Kidney (tissue), 14 donors: ENCODE measurements around the gene SLC22A23. TPM values are rescaled to one million over a fixed set of nuclear protein-coding genes. Genes with fewer than 3 reads are reported as not detected.

Source experiments
- DNase-seq, 5 donors: peaks; one replicate each; pipeline ENCODE4 v3.0.0-alpha.2; 2013 to 2020
- FAIRE-seq: peaks from 2 replicates; lab custom pipeline; 2012; peaks lifted over from hg19 to GRCh38; lab: Jason Lieb, UNC
- H3K27ac ChIP-seq, 2 donors: one replicate each; pipeline ENCODE4 v1.7.0; 2013; ENCODE audit warnings: low read depth in 2 of 2, low read length in 2 of 2, inconsistent platforms in 1 of 2
- H3K27me3 ChIP-seq: one replicate; pipeline ENCODE4 v1.7.1; 2013; ENCODE audit warnings: low read length, inconsistent platforms; ENCODE audit not compliant: control insufficient read depth, insufficient read depth
- H3K36me3 ChIP-seq, 3 donors: one replicate each; pipeline versions ENCODE4 v1.7.0 to v1.7.1; 2013; ENCODE audit warnings: low read length in 3 of 3, control low read depth in 1 of 3, inconsistent platforms in 1 of 3; ENCODE audit not compliant: insufficient read depth in 3 of 3, control insufficient read depth in 2 of 3
- H3K4me1 ChIP-seq, 3 donors: one replicate each; pipeline versions ENCODE4 v1.7.0 to v1.7.1; 2013; ENCODE audit warnings: low read length in 3 of 3, inconsistent platforms in 1 of 3, low read depth in 1 of 3; ENCODE audit not compliant: control insufficient read depth in 2 of 3, insufficient read depth in 2 of 3
- H3K4me3 ChIP-seq, 3 donors: one replicate each; pipeline versions ENCODE4 v1.7.0 to v1.8.1; 2013; ENCODE audit warnings: low read length in 3 of 3, control low read depth in 1 of 3, inconsistent platforms in 1 of 3
- H3K9ac ChIP-seq, 3 donors: one replicate each; pipeline versions ENCODE4 v1.7.0 to v1.7.1; 2013; ENCODE audit warnings: low read length in 3 of 3, control low read depth in 1 of 3, inconsistent platforms in 1 of 3
- H3K9me3 ChIP-seq, 3 donors: one replicate each; pipeline versions ENCODE4 v1.7.0 to v1.7.1; 2013; ENCODE audit warnings: low read length in 3 of 3, control low read depth in 1 of 3, inconsistent platforms in 1 of 3; ENCODE audit not compliant: control insufficient read depth in 2 of 3, insufficient read depth in 1 of 3
- CTCF ChIP-seq: IDR thresholded peaks from 3 replicates; pipeline ENCODE4 v1.5.1; 2012; ENCODE audit warnings: mild to moderate bottlenecking, moderate library complexity, borderline replicate concordance; ENCODE audit not compliant: insufficient read depth; ENCODE audit errors: extremely low read depth
- intact Hi-C: fragments of 100-400 bp; cut with DNase I; formaldehyde crosslinking; loops from one replicate; pipeline ENCODE4 v1.11.1; 2022
- polyA plus RNA-seq: library from polyadenylated mRNA; stranded (reverse); fragments of 350-450 nt; fragmentation: Illumina TruSeq; extraction: RNeasy Lipid Tissue Mini Kit (QIAGEN cat#74804); gene quantifications from one replicate; pipeline ENCODE4 v1.2.3, GENCODE V29; 2014; ENCODE audit warnings: low read depth, low replicate concordance; ENCODE audit not compliant: insufficient read depth
- total RNA-seq: library from RNA; stranded (reverse); fragmentation: NEBNext Ultra II Directional; extraction: Animal tissue kit (Norgen Biotek cat#: 25700); gene quantifications from one replicate; pipeline ENCODE4 v1.2.1, GENCODE V29; 2021
- donor health status: control.
- donor health status: control.
- donor health status: control.
- donor health status: control.
- donor health status: control.
- donor health status: DM: yes; HTN: yes; CAD: no.
- donor health status: Normal renal cell carcinoma (clear cell type).

SLC22A23 gene
- total and polyA plus RNA-seq, 2 donors from 2014 or later: 5.3 to 5.7 TPM

GRCh38 chr6:3304500-3305215 is 152.2 kb downstream of the SLC22A23 start:
- peak in 1 of 5 donors; percentile 4 for DNase-seq
- H3K9me3 ChIP-seq: no peaks in the 10 kb centered on the region
- no peaks in the 10 kb centered on the region for H3K27me3 ChIP-seq
- H3K36me3 ChIP-seq: peaks cover 0 to 3% (median 0%) of the 10 kb centered on the region in 3 donors
- H3K9ac ChIP-seq: no peak overlapping the region
- FAIRE-seq: no peak
- intact Hi-C loops: no loop called here
- no peak overlapping the region for H3K27ac ChIP-seq
- TF ChIP-seq CTCF: no peak
- no peaks in the 10 kb centered on the region for H3K4me1 ChIP-seq
- H3K4me3 ChIP-seq: no peak overlapping the region

- Histone ChIP-seq H3K27me3 (no peaks in the 10 kb centered on the region), H3K27ac (no peak overlapping the region), H3K9ac (no peak overlapping the region), H3K4me1 (no peaks in the 10 kb centered on the region), H3K36me3 (peaks cover 0 to 3% (median 0%) of the 10 kb centered on the region in 3 donors), H3K4me3 (no peak overlapping the region), H3K9me3 (no peaks in the 10 kb centered on the region)
- FAIRE-seq: no peak
- no peak for TF ChIP-seq CTCF
- peak in 1 of 5 donors; percentile 11 for DNase-seq
- intact Hi-C loops: no loop called here
These were observed 152.9 kb downstream of the SLC22A23 start for GRCh38 chr6:3303795-3304411.

GRCh38 chr6:3301506-3301905 is 155.3 kb downstream of the SLC22A23 start:
- Histone ChIP-seq H3K9me3 (no peaks in the 10 kb centered on the region), H3K36me3 (no peaks in the 10 kb centered on the region), H3K27me3 (no peaks in the 10 kb centered on the region), H3K4me1 (no peaks in the 10 kb centered on the region), H3K9ac (no peak overlapping the region), H3K4me3 (no peak overlapping the region), H3K27ac (no peak overlapping the region)
- intact Hi-C loops: no loop called here
- TF ChIP-seq CTCF: no peak
- no peak for FAIRE-seq
- DNase-seq: no peak
